ENCODE measurements around the gene BLTP3B.

DNA sequence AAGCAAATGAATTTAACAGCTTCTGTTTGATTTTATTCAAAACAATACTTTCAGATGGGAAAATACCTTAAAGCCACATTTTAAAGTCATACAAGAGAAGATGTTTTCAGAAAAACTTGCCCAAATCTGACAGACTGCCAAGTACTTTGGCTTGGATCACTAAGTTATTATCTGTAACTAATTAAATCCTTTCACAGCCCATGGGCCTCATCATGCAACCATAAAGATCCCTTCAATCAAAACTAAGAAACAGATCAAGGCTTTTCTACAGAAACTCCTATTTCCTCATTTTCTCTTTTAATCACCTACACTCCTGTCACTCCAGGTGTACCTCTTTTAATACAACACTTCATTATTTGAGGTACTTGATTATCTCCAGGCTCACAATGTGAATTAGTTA lies 28.1 kb downstream of the BLTP3B start:
- TF ChIP-seq YY1 (IDR thresholded peaks at IDR 0.05; ENCODE audit: low read depth) (no peak), FOXJ3 (CRISPR knock-in tag; IDR thresholded peaks at IDR 0.05) (no peak), CTCF (IDR thresholded peaks at IDR 0.05) (no peak), SMC3 (IDR thresholded peaks at IDR 0.05; ENCODE audit: low read depth, low read length) (no peak), EP300 (IDR thresholded peaks at IDR 0.05; ENCODE audit: borderline replicate concordance in 1 of 2, low read depth in 1 of 2, low read length in 1 of 2) (no peak)
- TF ChIP-seq, protein P1, sequence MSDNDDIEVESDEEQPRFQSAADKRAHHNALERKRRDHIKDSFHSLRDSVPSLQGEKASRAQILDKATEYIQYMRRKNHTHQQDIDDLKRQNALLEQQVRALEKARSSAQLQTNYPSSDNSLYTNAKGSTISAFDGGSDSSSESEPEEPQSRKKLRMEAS (IDR thresholded peaks at IDR 0.05; ENCODE audit: low read depth) = no peak
- TF ChIP-seq, protein P2, sequence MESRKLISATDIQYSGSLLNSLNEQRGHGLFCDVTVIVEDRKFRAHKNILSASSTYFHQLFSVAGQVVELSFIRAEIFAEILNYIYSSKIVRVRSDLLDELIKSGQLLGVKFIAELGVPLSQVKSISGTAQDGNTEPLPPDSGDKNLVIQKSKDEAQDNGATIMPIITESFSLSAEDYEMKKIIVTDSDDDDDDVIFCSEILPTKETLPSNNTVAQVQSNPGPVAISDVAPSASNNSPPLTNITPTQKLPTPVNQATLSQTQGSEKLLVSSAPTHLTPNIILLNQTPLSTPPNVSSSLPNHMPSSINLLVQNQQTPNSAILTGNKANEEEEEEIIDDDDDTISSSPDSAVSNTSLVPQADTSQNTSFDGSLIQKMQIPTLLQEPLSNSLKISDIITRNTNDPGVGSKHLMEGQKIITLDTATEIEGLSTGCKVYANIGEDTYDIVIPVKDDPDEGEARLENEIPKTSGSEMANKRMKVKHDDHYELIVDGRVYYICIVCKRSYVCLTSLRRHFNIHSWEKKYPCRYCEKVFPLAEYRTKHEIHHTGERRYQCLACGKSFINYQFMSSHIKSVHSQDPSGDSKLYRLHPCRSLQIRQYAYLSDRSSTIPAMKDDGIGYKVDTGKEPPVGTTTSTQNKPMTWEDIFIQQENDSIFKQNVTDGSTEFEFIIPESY (IDR thresholded peaks at IDR 0.05; ENCODE audit: borderline replicate concordance, low read depth) = no peak

Data from SK-N-SH (cell line).